Effector memory CD8-positive, alpha-beta T cell (primary cell): ENCODE results near the gene CREB5.

Experiments
- ATAC-seq: fragments of 150-1000 bp; cut with Tn5 transposase; replicated peaks from 2 replicates; pipeline ENCODE4 v1.10.0; 2021; ENCODE audit warnings: mild to moderate bottlenecking, moderate library complexity
- DNase-seq, 3 experiments: peaks; one replicate each; pipeline ENCODE4 v3.0.0; 2021
- H3K27ac Mint-ChIP-seq, 2 donors: one replicate each; pipeline ENCODE4 v1.8.0; 2022; ENCODE audit warnings: mild to moderate bottlenecking in 2 of 2, mixed read lengths in 2 of 2, moderate library complexity in 2 of 2
- H3K27me3 Mint-ChIP-seq, 2 donors: one replicate each; pipeline ENCODE4 v1.8.0; 2022; ENCODE audit warnings: mixed read lengths in 2 of 2
- H3K36me3 Mint-ChIP-seq: one replicate; pipeline ENCODE4 v1.8.0; 2022; ENCODE audit warnings: mild to moderate bottlenecking, moderate library complexity, mixed read lengths; ENCODE audit not compliant: insufficient read depth
- H3K4me1 Mint-ChIP-seq, 2 donors: one replicate each; pipeline ENCODE4 v1.8.0; 2022; ENCODE audit warnings: low read depth in 2 of 2, mixed read lengths in 2 of 2
- H3K4me3 Mint-ChIP-seq, 2 donors: one replicate each; pipeline ENCODE4 v1.8.0; 2022; ENCODE audit warnings: mild to moderate bottlenecking in 2 of 2, mixed read lengths in 2 of 2, moderate library complexity in 2 of 2
- H3K9me3 Mint-ChIP-seq, 2 donors: one replicate each; pipeline ENCODE4 v1.8.0; 2022; ENCODE audit warnings: mixed read lengths in 2 of 2

The CREB5 gene

GRCh38 chr7:28456044-28456443 is 43.7 kb downstream of the CREB5 start:
- ATAC-seq (no peak), DNase-seq (no peak)
- Mint-ChIP-seq H3K27me3 (peaks cover 32 to 33% of the 10 kb centered on the region in 2 donors), H3K27ac (no peak overlapping the region), H3K36me3 (no peaks in the 10 kb centered on the region), H3K4me3 (no peak overlapping the region), H3K9me3 (no peaks in the 10 kb centered on the region), H3K4me1 (no peaks in the 10 kb centered on the region)

DNA sequence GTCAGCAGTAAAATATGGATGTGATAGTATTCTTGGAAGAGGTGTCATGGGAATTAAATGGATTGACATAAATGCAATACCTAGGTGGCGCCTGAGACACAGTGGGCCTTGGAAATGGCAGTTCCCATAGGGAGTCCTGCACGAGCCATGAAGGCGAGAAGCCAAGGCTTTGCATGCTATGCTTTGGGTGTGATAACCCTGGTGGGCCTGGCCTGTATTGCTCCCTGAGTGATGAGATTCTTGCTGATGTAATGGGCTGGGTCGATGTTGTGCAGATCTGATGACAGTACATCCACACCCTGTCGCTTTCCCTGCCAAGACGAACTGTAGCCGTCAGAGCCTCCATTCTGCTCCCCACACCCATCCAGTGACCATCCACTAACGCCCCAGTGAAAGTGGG is 46.4 kb downstream of the CREB5 start:
- H3K36me3 Mint-ChIP-seq, result no peaks in the 10 kb centered on the region
- H3K27ac Mint-ChIP-seq, result no peak overlapping the region
- peaks cover 20 to 24% of the 10 kb centered on the region in 2 donors for H3K27me3 Mint-ChIP-seq
- no peaks in the 10 kb centered on the region for H3K4me1 Mint-ChIP-seq
- no peaks in the 10 kb centered on the region for H3K9me3 Mint-ChIP-seq
- no peak for DNase-seq
- no peak for ATAC-seq
- H3K4me3 Mint-ChIP-seq, result no peak overlapping the region

DNA sequence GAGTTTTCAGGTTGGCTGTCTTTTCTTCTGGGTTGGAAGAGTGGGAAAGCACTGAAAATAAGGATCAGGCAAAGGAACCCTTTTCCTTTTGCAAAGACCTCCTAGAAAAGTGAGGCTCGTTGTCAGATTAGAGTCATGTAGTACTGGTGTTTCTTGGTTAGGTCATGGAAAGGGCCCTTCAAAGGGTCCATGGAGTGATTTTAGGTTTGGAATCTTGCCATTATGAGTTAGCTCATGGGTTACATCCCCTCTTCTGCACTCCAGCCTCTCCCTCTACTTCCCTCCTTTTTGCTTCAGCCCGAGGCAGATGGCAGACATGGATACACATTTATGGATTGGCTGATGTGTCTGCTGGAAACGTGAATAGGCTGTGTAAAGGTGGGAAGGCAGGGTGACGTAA is 47.0 kb downstream of the CREB5 start:
- Mint-ChIP-seq H3K27ac (no peak overlapping the region), H3K4me1 (no peaks in the 10 kb centered on the region), H3K36me3 (no peaks in the 10 kb centered on the region), H3K27me3 (peaks cover 16 to 28% of the 10 kb centered on the region in 2 donors), H3K9me3 (no peaks in the 10 kb centered on the region), H3K4me3 (no peak overlapping the region)
- DNase-seq, result no peak
- no peak for ATAC-seq

DNA sequence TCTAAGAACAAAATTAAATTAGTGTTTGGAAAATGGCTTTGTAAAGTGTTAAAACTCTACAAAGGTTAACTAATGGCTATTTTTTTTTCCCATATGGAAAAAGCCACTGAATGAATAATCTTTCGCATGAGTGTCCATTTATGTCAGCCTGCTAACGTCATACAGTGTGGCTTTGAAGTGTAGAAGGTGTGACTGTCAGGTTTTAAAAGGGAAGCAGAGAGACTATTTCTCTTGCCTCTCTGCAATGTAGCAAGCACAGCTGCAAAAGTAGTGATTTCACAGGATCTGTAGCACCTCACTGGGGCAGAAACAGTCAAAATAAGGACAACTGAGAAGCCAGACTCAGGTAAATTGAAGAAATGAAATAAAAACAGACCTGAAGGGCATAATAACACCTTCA is 53.4 kb downstream of the CREB5 start:
- H3K4me1 Mint-ChIP-seq, result no peaks in the 10 kb centered on the region
- no peaks in the 10 kb centered on the region for H3K36me3 Mint-ChIP-seq
- ATAC-seq (no peak), DNase-seq (no peak)
- peaks cover 0 to 2% of the 10 kb centered on the region in 2 donors for H3K9me3 Mint-ChIP-seq
- H3K27me3 Mint-ChIP-seq, result peaks cover 12 to 45% of the 10 kb centered on the region in 2 donors
- no peak overlapping the region for H3K4me3 Mint-ChIP-seq
- H3K27ac Mint-ChIP-seq, result no peak overlapping the region

DNA sequence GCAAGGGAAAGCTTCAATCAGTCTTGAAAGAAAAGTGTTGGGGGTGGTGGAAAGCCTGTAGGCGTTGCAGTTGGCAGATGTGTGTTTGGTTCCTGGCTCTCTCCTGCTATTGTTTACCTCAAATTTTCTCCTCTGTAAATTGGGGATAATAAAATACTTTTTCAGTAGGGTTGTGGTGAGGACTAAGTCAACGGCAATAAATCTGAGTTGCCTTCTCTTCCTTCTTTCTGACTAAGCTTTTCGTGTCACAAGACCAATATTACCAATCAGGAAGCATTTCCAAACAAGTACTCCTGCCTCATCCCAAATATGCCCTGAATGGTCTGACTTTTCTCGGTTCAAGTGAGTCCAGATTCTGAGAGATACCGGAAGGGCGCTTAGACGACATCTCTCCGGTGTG is 54.0 kb downstream of the CREB5 start:
- H3K4me3 Mint-ChIP-seq, result no peak overlapping the region
- H3K27ac Mint-ChIP-seq, result no peak overlapping the region
- H3K9me3 Mint-ChIP-seq, result peaks cover 0 to 2% of the 10 kb centered on the region in 2 donors
- no peak for DNase-seq
- no peaks in the 10 kb centered on the region for H3K36me3 Mint-ChIP-seq
- no peak for ATAC-seq
- H3K4me1 Mint-ChIP-seq, result no peaks in the 10 kb centered on the region
- peaks cover 12 to 42% of the 10 kb centered on the region in 2 donors for H3K27me3 Mint-ChIP-seq

DNA sequence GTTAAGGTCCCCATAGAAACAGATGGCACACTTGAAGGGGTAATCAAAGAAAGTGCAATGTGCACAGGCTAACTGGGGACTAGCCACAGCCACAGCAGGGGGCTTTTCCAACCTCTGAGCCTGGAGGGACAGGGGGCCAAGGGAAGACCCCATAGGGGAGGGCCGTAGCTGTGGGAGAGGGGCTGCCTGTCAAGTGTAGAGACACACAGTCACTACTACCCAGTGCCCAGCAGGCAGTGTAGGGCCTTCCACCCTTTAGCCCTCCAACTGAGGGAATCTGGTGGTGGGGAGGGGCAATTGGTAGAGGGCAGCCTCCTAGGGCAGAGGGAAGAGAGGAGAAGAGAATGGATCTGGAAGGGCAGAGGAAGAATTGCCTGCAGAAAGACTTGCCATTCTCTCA is 54.6 kb downstream of the CREB5 start:
- Mint-ChIP-seq H3K4me3 (no peak overlapping the region), H3K27ac (no peak overlapping the region), H3K27me3 (peaks cover 12 to 42% of the 10 kb centered on the region in 2 donors), H3K9me3 (peaks cover 0 to 2% of the 10 kb centered on the region in 2 donors), H3K4me1 (no peaks in the 10 kb centered on the region), H3K36me3 (no peaks in the 10 kb centered on the region)
- DNase-seq (no peak), ATAC-seq (no peak)

DNA sequence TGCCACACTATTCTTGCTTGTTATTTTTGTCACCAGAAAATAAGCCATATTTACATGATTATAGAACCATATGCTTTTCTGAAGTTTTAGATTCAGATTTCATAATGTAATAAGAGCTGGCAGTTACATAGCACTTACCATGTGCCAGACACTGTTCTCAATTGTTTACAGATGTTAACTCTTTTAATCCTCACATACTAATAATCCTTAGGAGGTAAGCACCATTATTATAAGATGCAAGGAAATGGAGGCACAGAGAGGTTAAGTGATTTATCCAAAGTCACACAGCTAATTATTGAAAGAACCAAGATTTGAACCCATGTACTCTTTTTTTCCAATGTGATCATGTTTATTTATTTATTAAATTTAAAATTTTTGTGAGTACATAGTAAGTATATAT is 57.2 kb downstream of the CREB5 start:
- no peak for ATAC-seq
- H3K36me3 Mint-ChIP-seq, result no peaks in the 10 kb centered on the region
- peaks cover 0 to 2% of the 10 kb centered on the region in 2 donors for H3K9me3 Mint-ChIP-seq
- no peak for DNase-seq
- no peak overlapping the region for H3K27ac Mint-ChIP-seq
- H3K27me3 Mint-ChIP-seq, result peaks cover 35 to 51% of the 10 kb centered on the region in 2 donors
- no peaks in the 10 kb centered on the region for H3K4me1 Mint-ChIP-seq
- no peak overlapping the region for H3K4me3 Mint-ChIP-seq

GRCh38 chr7:28470344-28470743 is 58.0 kb downstream of the CREB5 start:
- no peak overlapping the region for H3K27ac Mint-ChIP-seq
- H3K36me3 Mint-ChIP-seq, result no peaks in the 10 kb centered on the region
- H3K9me3 Mint-ChIP-seq, result peaks cover 0 to 2% of the 10 kb centered on the region in 2 donors
- no peak overlapping the region for H3K4me3 Mint-ChIP-seq
- ATAC-seq, result no peak
- no peak for DNase-seq
- no peaks in the 10 kb centered on the region for H3K4me1 Mint-ChIP-seq
- H3K27me3 Mint-ChIP-seq, result peaks cover 38 to 52% of the 10 kb centered on the region in 2 donors

GRCh38 chr7:28472332-28472731 is 60.0 kb downstream of the CREB5 start:
- H3K27me3 Mint-ChIP-seq, result peaks cover 35 to 61% of the 10 kb centered on the region in 2 donors
- H3K9me3 Mint-ChIP-seq, result peaks cover 0 to 2% of the 10 kb centered on the region in 2 donors
- DNase-seq (no peak), ATAC-seq (no peak)
- no peak overlapping the region for H3K4me3 Mint-ChIP-seq
- H3K36me3 Mint-ChIP-seq, result no peaks in the 10 kb centered on the region
- no peaks in the 10 kb centered on the region for H3K4me1 Mint-ChIP-seq
- no peak overlapping the region for H3K27ac Mint-ChIP-seq

DNA sequence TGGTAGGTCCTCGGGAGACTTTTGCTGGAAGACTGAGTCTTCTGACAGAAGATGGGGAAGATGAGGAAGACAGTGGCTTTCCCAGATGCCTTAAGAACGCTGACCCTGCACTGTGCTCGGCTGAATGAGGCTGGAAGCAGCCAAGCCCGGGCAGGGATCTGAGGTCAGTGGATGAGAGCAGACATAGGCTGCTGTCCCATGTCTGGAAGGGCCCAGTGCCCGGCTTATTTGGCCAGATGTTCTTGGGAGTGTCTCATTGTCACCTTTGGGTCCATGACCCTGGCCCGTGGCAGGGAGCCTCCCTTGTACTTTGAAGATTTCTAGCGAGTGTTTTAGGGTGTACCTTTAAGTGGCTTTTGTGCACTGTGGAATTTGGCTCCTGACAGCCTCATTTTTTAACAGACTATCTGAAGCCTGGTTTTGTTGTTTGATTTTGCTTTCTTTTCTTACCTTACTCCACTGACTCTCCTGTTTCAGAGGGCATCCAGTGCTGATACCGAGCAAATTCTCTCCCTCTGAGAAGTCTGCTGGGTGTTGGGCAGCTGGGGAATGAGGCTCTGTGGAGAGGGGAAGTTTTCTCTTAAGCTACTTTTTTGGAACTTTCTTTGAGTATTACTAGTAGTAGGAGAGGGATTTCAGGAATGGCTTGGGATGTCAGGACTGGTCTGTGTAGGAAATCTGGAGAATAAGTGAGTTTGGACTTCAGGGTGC is 61.4 kb downstream of the CREB5 start:
- no peak for DNase-seq
- H3K27me3 Mint-ChIP-seq, result peaks cover 35 to 55% of the 10 kb centered on the region in 2 donors
- H3K4me1 Mint-ChIP-seq, result no peaks in the 10 kb centered on the region
- peaks cover 0 to 2% of the 10 kb centered on the region in 2 donors for H3K9me3 Mint-ChIP-seq
- no peaks in the 10 kb centered on the region for H3K36me3 Mint-ChIP-seq
- no peak for ATAC-seq
- no peak overlapping the region for H3K27ac Mint-ChIP-seq
- H3K4me3 Mint-ChIP-seq, result no peak overlapping the region

- peaks cover 0 to 2% of the 10 kb centered on the region in 2 donors for H3K9me3 Mint-ChIP-seq
- H3K27ac Mint-ChIP-seq, result no peak overlapping the region
- no peaks in the 10 kb centered on the region for H3K4me1 Mint-ChIP-seq
- peaks cover 39 to 60% of the 10 kb centered on the region in 2 donors for H3K27me3 Mint-ChIP-seq
- no peak overlapping the region for H3K4me3 Mint-ChIP-seq
- no peaks in the 10 kb centered on the region for H3K36me3 Mint-ChIP-seq
- DNase-seq (no peak), ATAC-seq (no peak)
These were observed 61.9 kb downstream of the CREB5 start for GRCh38 chr7:28474282-28474638.

- Mint-ChIP-seq H3K27ac (no peak overlapping the region), H3K4me1 (no peaks in the 10 kb centered on the region), H3K9me3 (peaks cover 0 to 2% of the 10 kb centered on the region in 2 donors), H3K36me3 (no peaks in the 10 kb centered on the region), H3K4me3 (no peak overlapping the region), H3K27me3 (peaks cover 42 to 63% of the 10 kb centered on the region in 2 donors)
- DNase-seq (no peak), ATAC-seq (no peak)
These were observed 62.3 kb downstream of the CREB5 start for GRCh38 chr7:28474640-28475039.

GRCh38 chr7:28477041-28477442 is 64.7 kb downstream of the CREB5 start:
- no peak overlapping the region for H3K27ac Mint-ChIP-seq
- no peaks in the 10 kb centered on the region for H3K4me1 Mint-ChIP-seq
- H3K27me3 Mint-ChIP-seq, result peaks cover 50 to 63% of the 10 kb centered on the region in 2 donors
- no peaks in the 10 kb centered on the region for H3K9me3 Mint-ChIP-seq
- H3K4me3 Mint-ChIP-seq, result no peak overlapping the region
- peaks cover 2% of the 10 kb centered on the region for H3K36me3 Mint-ChIP-seq
- DNase-seq (no peak), ATAC-seq (no peak)

DNA sequence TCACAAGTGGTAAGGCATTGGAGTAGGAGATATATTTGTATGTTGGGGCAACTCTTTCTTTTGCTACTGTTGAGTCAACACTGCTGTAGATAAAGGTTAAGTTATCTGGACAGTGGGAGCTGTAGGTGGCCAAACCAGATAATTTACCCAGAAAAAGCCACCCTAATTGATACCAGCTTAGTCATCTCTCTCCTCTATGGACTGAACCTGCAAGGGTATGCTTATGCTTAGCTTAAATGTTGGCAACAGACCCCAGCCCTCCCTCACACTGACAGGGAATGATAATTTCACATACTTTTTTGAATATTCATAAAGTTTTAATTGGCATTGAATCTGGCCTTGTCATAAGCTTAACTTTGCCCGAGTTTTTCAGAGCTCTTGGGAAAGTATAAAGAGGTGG is 66.3 kb downstream of the CREB5 start:
- DNase-seq (no peak), ATAC-seq (no peak)
- no peaks in the 10 kb centered on the region for H3K9me3 Mint-ChIP-seq
- peaks cover 35 to 56% of the 10 kb centered on the region in 2 donors for H3K27me3 Mint-ChIP-seq
- H3K4me1 Mint-ChIP-seq, result no peaks in the 10 kb centered on the region
- peaks cover 2% of the 10 kb centered on the region for H3K36me3 Mint-ChIP-seq
- no peak overlapping the region for H3K4me3 Mint-ChIP-seq
- H3K27ac Mint-ChIP-seq, result no peak overlapping the region
